Middle frontal gyrus (tissue), 1 donor: ENCODE measurements around the gene DPF3.

Experiments used
- DNase-seq: peaks from one replicate; pipeline ENCODE4 v3.0.0-alpha.2; 2015; ENCODE audit warnings: low spot score; ENCODE audit errors: extremely low spot score

Gene DPF3

GRCh38 chr14:72904840-72905561, 11.1 kb upstream of the DPF3 start:
- peak; percentile 73 for DNase-seq

- DNase-seq: no peak
Observed at GRCh38 chr14:72904218-72904617, 10.3 kb upstream of the DPF3 start.

- DNase-seq: no peak
Observed at GRCh38 chr14:72903716-72904115, 9.8 kb upstream of the DPF3 start.

- DNase-seq: no peak
Observed at GRCh38 chr14:72902801-72903530, 9.1 kb upstream of the DPF3 start.

- no peak for DNase-seq
Observed at GRCh38 chr14:72901361-72901760, 7.5 kb upstream of the DPF3 start.

GRCh38 chr14:72898448-72898847, 4.5 kb upstream of the DPF3 start:
- DNase-seq: no peak

- no peak for DNase-seq
Observed at GRCh38 chr14:72894623-72895378, 900 bp upstream of the DPF3 start.

- no peak for DNase-seq
Observed at GRCh38 chr14:72894323-72894622, 372 bp upstream of the DPF3 start.

GRCh38 chr14:72892879-72893635, 844 bp downstream of the DPF3 start:
- no peak for DNase-seq

GRCh38 chr14:72892103-72892878, 1.6 kb downstream of the DPF3 start:
- DNase-seq: no peak

GRCh38 chr14:72891666-72892102, 2.2 kb downstream of the DPF3 start:
- DNase-seq: no peak

- no peak for DNase-seq
Observed at GRCh38 chr14:72889366-72889765, 4.5 kb downstream of the DPF3 start.

- DNase-seq: no peak
Observed at GRCh38 chr14:72888636-72889201, 5.2 kb downstream of the DPF3 start.

- DNase-seq: no peak
Observed at GRCh38 chr14:72888192-72888591, 5.7 kb downstream of the DPF3 start.

- no peak for DNase-seq
Observed at GRCh38 chr14:72887514-72887913, 6.4 kb downstream of the DPF3 start.

- no peak for DNase-seq
Observed at GRCh38 chr14:72884386-72884785, 9.5 kb downstream of the DPF3 start.

GRCh38 chr14:72883961-72884360, 9.9 kb downstream of the DPF3 start:
- DNase-seq: no peak

- no peak for DNase-seq
Observed at GRCh38 chr14:72883109-72883508, 10.8 kb downstream of the DPF3 start.

GRCh38 chr14:72882463-72882862, 11.4 kb downstream of the DPF3 start:
- no peak for DNase-seq

GRCh38 chr14:72882047-72882446, 11.9 kb downstream of the DPF3 start:
- no peak for DNase-seq

- DNase-seq: no peak
Observed at GRCh38 chr14:72881543-72881942, 12.4 kb downstream of the DPF3 start.
